AG08395 (cell line): ENCODE data around the gene NAPA.

Source experiments
- DNase-seq: peaks from one replicate; pipeline ENCODE4 v3.0.0; 2012; ENCODE audit warnings: mixed read lengths, low spot score

The NAPA gene

DNA sequence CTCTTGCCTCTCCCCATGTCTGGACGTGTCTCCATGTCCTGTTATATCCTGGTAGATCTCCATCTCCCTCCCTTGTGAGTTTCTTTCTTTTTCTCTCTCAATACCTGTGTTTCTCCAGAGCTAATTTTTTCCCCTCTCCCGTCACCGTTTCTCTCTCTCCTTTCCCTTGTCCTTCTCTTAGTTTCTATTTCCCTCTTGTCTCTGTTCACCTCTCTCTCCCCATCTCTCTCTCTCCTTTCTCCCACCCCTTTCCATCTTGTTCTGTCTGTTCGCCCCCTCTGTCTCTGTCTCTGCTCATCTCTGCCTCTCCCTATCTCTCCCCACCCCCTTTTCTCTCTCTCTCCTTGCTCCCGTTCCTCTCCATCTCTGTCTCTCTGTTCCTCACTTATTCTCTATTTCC is 56.2 kb downstream of the NAPA start:
- no peak for DNase-seq

DNA sequence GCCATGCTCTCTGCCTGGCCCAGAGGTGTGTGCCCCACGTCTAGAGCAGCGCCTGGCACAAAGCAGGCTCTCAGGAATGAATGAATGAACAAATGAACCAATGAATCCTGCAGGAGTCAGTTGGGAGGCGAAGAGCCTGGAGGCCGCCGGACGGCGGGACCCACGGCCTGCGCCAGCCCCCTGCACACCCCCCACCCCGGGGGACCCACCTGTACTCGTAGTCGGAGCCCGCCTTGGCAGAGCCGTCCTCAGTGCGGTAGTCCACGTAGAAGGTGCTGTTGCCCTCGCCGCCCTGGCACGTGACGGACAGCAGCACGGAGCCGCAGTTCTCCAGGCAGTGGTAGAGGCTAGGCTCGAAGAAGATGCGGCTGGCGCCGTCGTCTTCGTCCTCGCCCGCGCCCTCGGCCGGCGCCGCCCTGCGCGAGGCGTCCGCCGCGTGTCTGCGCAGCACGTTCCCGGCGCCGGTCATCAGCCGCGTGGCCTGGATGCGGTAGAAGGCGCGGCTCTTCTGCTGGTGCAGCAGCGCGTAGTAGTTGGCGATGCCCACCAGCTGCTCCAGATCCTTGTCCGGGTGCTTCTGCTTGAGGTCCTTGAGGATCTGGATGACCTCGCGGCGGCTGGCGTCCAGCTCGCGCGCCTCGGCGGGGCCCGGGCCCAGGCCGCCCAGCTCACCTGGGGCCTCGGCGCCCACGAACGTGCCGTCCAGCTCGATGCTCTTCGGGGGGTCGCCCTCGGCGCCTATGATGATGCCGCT is 58.0 kb downstream of the NAPA start:
- no peak for DNase-seq

DNA sequence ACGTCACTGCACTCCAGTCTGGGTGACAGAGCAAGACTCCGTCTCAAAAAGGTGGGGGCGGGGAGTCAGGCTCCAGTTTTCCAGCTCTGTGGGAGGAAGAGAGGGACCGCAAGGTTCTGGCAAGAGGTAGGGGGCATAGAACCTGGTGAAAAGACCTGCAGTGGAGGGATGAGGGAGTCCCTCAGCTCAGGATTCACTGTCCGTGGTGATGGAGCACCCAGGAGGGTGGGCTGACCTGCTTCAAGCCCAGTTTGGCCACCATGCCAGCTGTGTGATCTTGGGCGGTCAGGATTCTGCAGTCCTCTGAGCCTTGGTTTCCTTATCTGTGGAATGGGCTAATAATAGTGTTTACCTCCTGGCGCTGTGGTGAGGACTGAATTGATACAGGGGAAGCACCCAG is 64.4 kb downstream of the NAPA start:
- DNase-seq: no peak

DNA sequence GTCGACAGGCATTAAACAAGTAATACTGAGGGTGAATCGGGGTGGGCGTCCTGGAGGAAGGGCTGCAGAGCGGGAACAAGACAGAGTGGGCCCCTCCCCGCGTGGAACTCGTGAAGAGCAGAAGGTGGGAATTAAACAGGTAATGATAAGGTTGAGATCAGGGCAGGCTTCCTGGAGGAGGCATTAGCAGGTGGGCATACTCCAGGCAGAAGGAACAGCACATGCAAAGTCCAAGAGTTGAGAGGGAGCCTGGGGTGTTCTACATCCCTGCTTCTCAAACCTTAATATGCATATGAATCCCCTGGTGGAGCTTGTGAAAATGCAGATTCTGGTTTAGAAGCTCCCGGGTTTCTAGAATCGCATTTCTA is 66.5 kb downstream of the NAPA start:
- DNase-seq: no peak

DNA sequence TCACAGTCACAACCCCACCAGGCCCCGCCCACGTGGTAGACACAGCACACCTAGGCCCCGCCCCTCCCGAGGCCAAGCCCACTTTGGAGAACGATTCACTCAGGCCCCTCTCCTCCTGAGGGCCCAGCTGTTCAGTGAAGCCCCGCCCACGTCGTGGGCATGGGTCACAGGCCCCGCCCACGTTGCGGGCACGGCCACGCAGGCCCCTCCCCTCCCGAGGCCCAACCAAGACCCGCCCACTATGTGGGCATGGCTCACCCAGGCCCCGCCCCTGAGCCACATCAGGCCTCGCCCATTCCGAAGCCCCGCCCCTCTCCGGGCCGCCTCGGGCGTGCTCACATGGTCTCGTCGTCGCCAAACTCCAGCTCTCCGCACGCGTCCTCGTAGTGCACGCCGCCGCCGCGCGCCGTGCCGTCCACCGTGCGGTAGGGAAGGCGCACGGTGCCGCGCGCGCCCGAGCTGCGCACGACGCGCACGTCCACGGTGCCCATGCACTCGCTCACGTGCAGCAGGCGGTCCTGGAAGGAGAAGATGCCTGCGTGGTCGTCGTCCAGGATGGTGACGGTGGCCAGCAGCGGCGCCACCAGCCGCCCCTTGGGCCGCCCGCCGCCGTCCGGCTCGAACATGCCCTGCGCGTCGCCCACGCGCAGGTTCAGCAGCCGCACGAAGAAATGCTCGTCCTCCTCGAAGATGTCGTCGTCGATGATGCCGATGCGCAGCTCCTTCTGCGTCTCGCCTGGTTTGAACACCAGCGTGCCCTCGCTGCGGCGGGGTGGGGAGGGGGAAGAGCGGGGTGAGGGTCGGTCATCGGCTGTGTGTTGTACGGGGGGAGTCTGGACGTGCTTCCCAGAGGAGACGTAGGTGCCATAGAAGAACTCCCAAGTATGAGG is 67.1 kb downstream of the NAPA start:
- DNase-seq: peak; percentile 49

DNA sequence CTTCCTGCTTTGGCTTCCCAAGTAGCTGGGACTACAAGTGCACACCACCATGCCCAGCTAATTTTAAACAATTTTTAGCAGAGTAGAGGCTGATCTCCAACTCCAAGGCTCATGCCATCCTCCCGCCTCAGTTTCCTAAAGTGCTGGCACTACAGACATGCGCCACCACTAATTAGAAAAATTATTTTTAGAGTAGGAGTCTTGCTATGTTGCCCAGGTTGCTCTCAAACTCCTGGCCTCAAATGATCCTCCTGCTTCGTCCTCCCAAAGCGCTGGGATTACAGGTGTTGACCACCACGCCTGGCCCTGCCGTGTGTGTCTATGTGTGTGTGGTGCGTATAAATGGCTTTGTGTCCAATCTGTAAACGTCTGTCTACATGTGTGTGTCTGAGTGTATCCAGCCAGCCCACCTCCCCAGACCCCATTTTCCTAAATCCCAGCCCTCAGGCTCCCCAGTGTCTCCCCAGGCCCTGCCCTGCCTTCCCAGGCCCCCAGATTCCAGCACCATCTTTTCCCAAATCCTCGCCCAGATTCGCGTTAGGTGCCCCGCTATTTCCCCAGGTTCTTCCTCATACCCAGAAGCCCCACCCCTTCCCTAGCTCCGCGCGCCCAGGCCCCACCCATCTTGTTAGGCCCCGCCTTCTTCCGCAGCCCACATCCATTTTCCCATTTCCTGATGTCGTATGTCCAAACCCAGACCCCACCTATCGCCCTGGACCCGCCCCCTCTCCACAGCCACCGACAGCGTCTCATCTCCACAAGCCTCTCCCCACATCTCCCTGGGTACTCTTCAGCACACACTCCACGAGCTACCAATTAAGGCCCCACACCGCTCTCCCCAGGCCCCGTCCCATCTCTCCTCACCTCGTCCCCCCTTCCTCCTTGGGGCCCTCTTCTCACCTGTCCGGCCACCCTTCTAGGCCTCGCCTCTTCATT is 68.1 kb downstream of the NAPA start:
- no peak for DNase-seq

DNA sequence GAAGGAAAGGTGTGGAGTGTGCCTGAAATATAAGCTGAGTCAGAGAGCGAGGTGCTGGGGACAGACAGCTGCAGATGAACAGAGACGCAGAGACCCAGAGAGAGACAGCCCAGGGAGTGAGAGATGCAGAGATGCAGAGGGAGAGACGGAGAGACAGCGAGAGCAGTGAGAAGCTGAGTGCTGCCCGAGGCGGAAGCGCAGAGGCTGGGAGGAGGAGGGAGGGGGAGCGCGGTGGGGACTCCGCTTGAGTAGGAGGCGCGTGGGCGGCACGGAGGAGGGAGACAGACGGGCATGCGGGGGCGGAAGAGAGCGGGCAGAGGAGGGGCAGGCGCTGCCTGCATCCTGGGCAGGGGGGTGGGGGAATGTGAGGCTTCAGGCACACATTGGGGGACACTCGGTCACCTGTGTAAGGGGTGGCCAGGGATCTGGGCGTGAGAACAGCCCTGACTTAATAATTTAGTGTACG is 68.9 kb downstream of the NAPA start:
- no peak for DNase-seq

DNA sequence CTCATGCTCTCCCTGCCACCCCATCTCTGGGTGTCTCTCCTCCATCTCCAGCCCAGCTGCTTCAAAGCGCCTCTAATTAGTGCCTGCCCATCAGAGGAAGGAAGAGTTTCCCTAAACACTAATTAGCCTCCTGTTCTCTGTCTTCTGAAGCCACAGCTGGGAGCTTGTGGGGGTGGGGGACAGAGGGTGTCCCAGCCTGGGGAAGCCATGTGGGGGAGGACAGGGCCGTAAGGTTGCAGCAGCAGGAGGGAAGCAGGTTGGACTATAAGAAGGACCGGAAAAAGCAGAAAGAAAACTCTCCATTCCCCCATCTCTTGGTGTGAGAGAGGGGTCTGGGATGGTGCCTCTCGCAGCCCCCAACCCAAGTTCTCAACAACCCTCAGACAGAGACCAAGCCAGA is 69.3 kb downstream of the NAPA start:
- DNase-seq: no peak

DNA sequence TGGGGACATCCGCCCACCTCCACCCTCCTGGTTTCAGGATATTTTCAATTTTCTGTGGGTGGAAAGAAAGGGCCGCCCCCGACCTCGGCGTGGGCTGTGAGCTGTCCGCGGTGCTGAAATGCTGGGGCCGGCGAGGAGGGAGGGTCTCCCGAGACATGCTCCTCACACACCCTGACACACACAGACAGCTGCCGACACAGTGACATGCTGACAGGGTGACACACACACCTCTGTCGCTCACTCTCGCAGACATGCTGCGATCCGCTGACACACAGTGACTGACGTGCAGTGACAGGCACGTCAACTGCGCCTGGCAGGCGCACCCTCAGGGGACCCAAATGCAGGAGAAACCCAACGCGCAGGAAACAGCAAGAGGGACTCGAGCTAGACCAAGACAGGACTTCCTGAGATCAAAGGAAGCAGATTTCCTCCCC is 70.5 kb downstream of the NAPA start:
- no peak for DNase-seq

DNA sequence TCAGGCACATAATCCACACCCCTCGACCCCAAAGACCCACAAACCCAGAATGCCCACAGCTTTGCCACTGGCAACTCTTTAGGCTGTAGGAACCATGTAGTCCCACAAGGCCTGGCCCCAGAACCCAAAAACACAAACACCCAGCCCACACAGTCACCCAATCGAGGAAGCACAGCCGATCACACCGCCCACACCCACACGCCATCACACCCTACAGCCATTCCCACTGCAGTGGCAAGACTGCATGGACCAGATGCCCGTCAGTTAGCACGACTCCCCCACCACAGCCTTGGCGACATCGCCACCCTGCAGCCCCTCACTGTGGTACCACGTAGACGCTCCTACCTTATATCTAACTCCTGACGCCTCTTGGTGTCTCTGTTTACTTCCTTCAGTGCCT is 71.5 kb downstream of the NAPA start:
- no peak for DNase-seq

DNA sequence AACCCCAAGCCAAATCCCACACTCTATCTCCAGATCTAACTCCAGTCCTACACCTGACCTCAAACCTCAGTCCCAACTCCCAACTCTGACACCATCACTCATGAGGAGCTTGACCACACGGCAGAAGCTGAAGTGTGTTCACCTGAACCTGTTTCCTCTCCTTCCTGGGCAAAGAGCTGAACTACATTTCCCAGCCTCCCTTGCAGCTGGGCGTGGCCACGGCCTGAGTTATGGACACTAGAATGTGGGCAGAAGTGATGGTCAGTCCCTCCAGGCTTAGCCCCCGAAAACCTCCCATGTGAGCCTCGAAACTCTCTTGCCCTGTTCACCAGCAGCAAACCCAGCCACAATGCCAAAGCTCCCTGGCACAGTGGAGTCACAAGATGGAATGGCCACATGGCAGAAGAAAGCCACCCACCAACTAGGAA is 76.1 kb downstream of the NAPA start:
- DNase-seq: no peak
